Activated naive CD4-positive, alpha-beta T cell treated with anti-CD3 and anti-CD28 coated beads, Interleukin-2, amount 10 ng/mL, durations not matched to agents 7 days and 5 days (primary cell): ENCODE data around the gene ZNF722.
"Not testable (repeated sequence)": the region's sequence is repeated elsewhere in the genome, so short reads cannot be mapped to it uniquely, and the experiment has no call there.

Experiments used
- CTCF ChIA-PET: fragments of 350-600 bp; sonication (Branson Sonifier 250); formaldehyde crosslinking; loops from one replicate; lab custom pipeline; 2021; ENCODE audit warnings: antibody characterized with exemption; lab: Charles Lee
- DNase-seq: peaks from one replicate; pipeline ENCODE4 v3.0.0-alpha.2; 2020
- H3K27ac Mint-ChIP-seq: one replicate; pipeline ENCODE4 v1.8.0; 2021; ENCODE audit warnings: mild to moderate bottlenecking, moderate library complexity, mixed read lengths
- H3K27me3 Mint-ChIP-seq: one replicate; pipeline ENCODE4 v1.8.0; 2021; ENCODE audit warnings: mild to moderate bottlenecking, mixed read lengths
- H3K36me3 Mint-ChIP-seq: one replicate; pipeline ENCODE4 v1.8.0; 2021; ENCODE audit warnings: mixed read lengths
- H3K4me1 Mint-ChIP-seq: one replicate; pipeline ENCODE4 v1.8.0; 2021; ENCODE audit warnings: mixed read lengths
- H3K4me3 Mint-ChIP-seq: one replicate; pipeline ENCODE4 v1.8.0; 2021; ENCODE audit warnings: mild to moderate bottlenecking, moderate library complexity, mixed read lengths
- H3K9me3 Mint-ChIP-seq: one replicate; pipeline ENCODE4 v1.8.0; 2021; ENCODE audit warnings: mixed read lengths

The ZNF722 gene

DNA sequence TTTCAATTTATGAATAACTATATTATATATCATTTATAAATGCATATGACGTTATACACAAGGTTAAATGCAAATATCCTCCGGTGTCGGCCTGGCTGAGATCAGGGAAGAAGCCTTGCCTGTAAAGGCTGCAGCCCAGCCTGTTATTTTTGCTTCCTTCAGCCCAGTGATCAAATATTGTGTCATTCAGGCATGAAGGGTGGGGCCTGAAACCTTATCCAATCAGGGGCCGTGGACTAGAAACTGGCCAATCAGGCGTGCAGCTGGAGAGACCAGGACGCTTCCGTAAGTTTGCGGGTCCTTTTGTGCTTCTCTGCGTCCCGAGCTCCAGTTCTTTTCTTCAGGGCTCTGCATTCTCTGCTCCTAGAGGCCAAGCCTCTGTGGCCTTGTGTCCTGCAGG lies at the start of gene ZNF722:
TSS of gene ZNF722 (plus strand) at position 301 of the 400 bp plus-strand sequence. CDS start 113 bp downstream, outside the sequence.
- DNase-seq = no peak
- Mint-ChIP-seq H3K36me3 (no peaks in the 10 kb centered on the region), H3K9me3 (peaks cover 24% of the 10 kb centered on the region), H3K27ac (no peak within 1 kb of the TSS), H3K4me3 (no peak within 1 kb of the TSS), H3K27me3 (no peaks in the 10 kb centered on the region), H3K4me1 (no peaks in the 10 kb centered on the region)
- CTCF ChIA-PET = no interaction called here

GRCh38 chr7:63953181-63953580 lies 45.5 kb upstream of the ZNF722 start:
- H3K36me3 Mint-ChIP-seq = no peaks in the 10 kb centered on the region
- H3K4me1 Mint-ChIP-seq = no peaks in the 10 kb centered on the region
- H3K4me3 Mint-ChIP-seq = no peak overlapping the region
- DNase-seq = no peak
- peaks cover 25% of the 10 kb centered on the region for H3K9me3 Mint-ChIP-seq
- H3K27ac Mint-ChIP-seq = no peak overlapping the region
- H3K27me3 Mint-ChIP-seq = no peaks in the 10 kb centered on the region
- CTCF ChIA-PET = no interaction called here

GRCh38 chr7:63968629-63969028 lies 30.0 kb upstream of the ZNF722 start:
- Mint-ChIP-seq H3K36me3 (no peaks in the 10 kb centered on the region), H3K4me3 (no peak overlapping the region), H3K9me3 (peaks cover 11% of the 10 kb centered on the region), H3K27ac (no peak overlapping the region), H3K27me3 (no peaks in the 10 kb centered on the region), H3K4me1 (no peaks in the 10 kb centered on the region)
- DNase-seq = no peak
- CTCF ChIA-PET = no interaction called here

- H3K4me3 Mint-ChIP-seq, DNase-seq, H3K27ac Mint-ChIP-seq, H3K27me3 Mint-ChIP-seq, H3K36me3 Mint-ChIP-seq, CTCF ChIA-PET, H3K4me1 Mint-ChIP-seq: not testable (repeated sequence)
- peaks cover 52% of the 10 kb centered on the region for H3K9me3 Mint-ChIP-seq
Observed at GRCh38 chr7:64015496-64015895, 16.8 kb downstream of the ZNF722 start.

- Mint-ChIP-seq H3K36me3 (no peaks in the 10 kb centered on the region), H3K9me3 (peaks cover 60% of the 10 kb centered on the region)
Observed at GRCh38 chr7:64035388-64035787, 36.7 kb downstream of the ZNF722 start.

DNA sequence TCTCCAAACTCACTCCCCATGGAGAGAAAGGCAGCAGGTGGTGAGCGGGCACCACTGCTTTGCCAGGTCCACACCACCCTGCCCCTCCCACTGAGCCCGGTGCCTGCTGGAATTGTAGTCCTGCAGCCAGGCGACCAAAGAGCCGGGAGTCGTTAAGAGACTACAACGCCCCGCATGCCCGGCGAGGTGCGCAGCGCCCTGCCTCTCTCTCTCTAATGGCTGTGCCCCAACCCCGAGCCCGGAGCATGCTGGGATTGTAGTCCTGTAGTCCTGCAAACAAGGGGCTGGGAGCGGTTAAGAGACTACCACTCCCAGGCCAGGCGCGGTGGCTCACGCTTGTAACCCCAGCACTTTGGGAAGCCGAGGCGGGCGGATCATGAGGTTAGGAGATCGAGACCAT lies 38.4 kb downstream of the ZNF722 start:
- Mint-ChIP-seq H3K9me3 (peaks cover 57% of the 10 kb centered on the region), H3K4me3 (no peak overlapping the region), H3K27me3 (no peaks in the 10 kb centered on the region), H3K4me1 (no peaks in the 10 kb centered on the region), H3K27ac (no peak overlapping the region), H3K36me3 (no peaks in the 10 kb centered on the region)
- no peak for DNase-seq
- CTCF ChIA-PET = no interaction called here

More at GRCh38 chr7:64035388-64035787, 36.7 kb downstream of the ZNF722 start:
- CTCF ChIA-PET = no interaction called here
- no peak for DNase-seq
- Mint-ChIP-seq H3K4me1 (no peaks in the 10 kb centered on the region), H3K27ac (no peak overlapping the region), H3K4me3 (no peak overlapping the region), H3K27me3 (no peaks in the 10 kb centered on the region)

GRCh38 chr7:64045301-64046040 lies 46.8 kb downstream of the ZNF722 start, which contains the start of gene ZNF727:
TSS of gene ZNF727 (plus strand) at chr7:64045434. CDS start at chr7:64045622, 188 bp downstream.
- no peak for DNase-seq
- CTCF ChIA-PET = no interaction called here
- Mint-ChIP-seq H3K4me1 (no peaks in the 10 kb centered on the region), H3K9me3 (peaks cover 49% of the 10 kb centered on the region), H3K36me3 (no peaks in the 10 kb centered on the region), H3K4me3 (peak within 1 kb of the TSS; percentile 12), H3K27me3 (no peaks in the 10 kb centered on the region), H3K27ac (no peak within 1 kb of the TSS)

- Mint-ChIP-seq H3K27ac (no peak overlapping the region), H3K27me3 (no peaks in the 10 kb centered on the region), H3K4me1 (no peaks in the 10 kb centered on the region), H3K36me3 (no peaks in the 10 kb centered on the region), H3K4me3 (no peak overlapping the region), H3K9me3 (peaks cover 48% of the 10 kb centered on the region)
- CTCF ChIA-PET = no interaction called here
- no peak for DNase-seq
Observed at GRCh38 chr7:64046041-64046389, 47.4 kb downstream of the ZNF722 start.
